Kidney (tissue), 14 donors: ENCODE results near the gene SLC2A10. TPM values are rescaled to one million over a fixed set of nuclear protein-coding genes. Genes with fewer than 3 reads are reported as not detected.

Experiments used
- DNase-seq, 5 donors: peaks; one replicate each; pipeline ENCODE4 v3.0.0-alpha.2; 2013 to 2020
- FAIRE-seq: peaks from 2 replicates; lab custom pipeline; 2012; peaks lifted over from hg19 to GRCh38; lab: Jason Lieb, UNC
- H3K27ac ChIP-seq, 2 donors: one replicate each; pipeline ENCODE4 v1.7.0; 2013; ENCODE audit warnings: low read depth in 2 of 2, low read length in 2 of 2, inconsistent platforms in 1 of 2
- H3K27me3 ChIP-seq: one replicate; pipeline ENCODE4 v1.7.1; 2013; ENCODE audit warnings: low read length, inconsistent platforms; ENCODE audit not compliant: control insufficient read depth, insufficient read depth
- H3K36me3 ChIP-seq, 3 donors: one replicate each; pipeline versions ENCODE4 v1.7.0 to v1.7.1; 2013; ENCODE audit warnings: low read length in 3 of 3, control low read depth in 1 of 3, inconsistent platforms in 1 of 3; ENCODE audit not compliant: insufficient read depth in 3 of 3, control insufficient read depth in 2 of 3
- H3K4me1 ChIP-seq, 3 donors: one replicate each; pipeline versions ENCODE4 v1.7.0 to v1.7.1; 2013; ENCODE audit warnings: low read length in 3 of 3, inconsistent platforms in 1 of 3, low read depth in 1 of 3; ENCODE audit not compliant: control insufficient read depth in 2 of 3, insufficient read depth in 2 of 3
- H3K4me3 ChIP-seq, 3 donors: one replicate each; pipeline versions ENCODE4 v1.7.0 to v1.8.1; 2013; ENCODE audit warnings: low read length in 3 of 3, control low read depth in 1 of 3, inconsistent platforms in 1 of 3
- H3K9ac ChIP-seq, 3 donors: one replicate each; pipeline versions ENCODE4 v1.7.0 to v1.7.1; 2013; ENCODE audit warnings: low read length in 3 of 3, control low read depth in 1 of 3, inconsistent platforms in 1 of 3
- H3K9me3 ChIP-seq, 3 donors: one replicate each; pipeline versions ENCODE4 v1.7.0 to v1.7.1; 2013; ENCODE audit warnings: low read length in 3 of 3, control low read depth in 1 of 3, inconsistent platforms in 1 of 3; ENCODE audit not compliant: control insufficient read depth in 2 of 3, insufficient read depth in 1 of 3
- CTCF ChIP-seq: IDR thresholded peaks from 3 replicates; pipeline ENCODE4 v1.5.1; 2012; ENCODE audit warnings: mild to moderate bottlenecking, moderate library complexity, borderline replicate concordance; ENCODE audit not compliant: insufficient read depth; ENCODE audit errors: extremely low read depth
- intact Hi-C: fragments of 100-400 bp; cut with DNase I; formaldehyde crosslinking; loops from one replicate; pipeline ENCODE4 v1.11.1; 2022
- polyA plus RNA-seq: library from polyadenylated mRNA; stranded (reverse); fragments of 350-450 nt; fragmentation: Illumina TruSeq; extraction: RNeasy Lipid Tissue Mini Kit (QIAGEN cat#74804); gene quantifications from one replicate; pipeline ENCODE4 v1.2.3, GENCODE V29; 2014; ENCODE audit warnings: low read depth, low replicate concordance; ENCODE audit not compliant: insufficient read depth
- total RNA-seq: library from RNA; stranded (reverse); fragmentation: NEBNext Ultra II Directional; extraction: Animal tissue kit (Norgen Biotek cat#: 25700); gene quantifications from one replicate; pipeline ENCODE4 v1.2.1, GENCODE V29; 2021
- donor health status: control.
- donor health status: control.
- donor health status: control.
- donor health status: control.
- donor health status: control.
- donor health status: DM: yes; HTN: yes; CAD: no.
- donor health status: Normal renal cell carcinoma (clear cell type).

Gene SLC2A10
- total and polyA plus RNA-seq, 2 donors from 2014 or later: 3.7 to 7.1 TPM

DNA sequence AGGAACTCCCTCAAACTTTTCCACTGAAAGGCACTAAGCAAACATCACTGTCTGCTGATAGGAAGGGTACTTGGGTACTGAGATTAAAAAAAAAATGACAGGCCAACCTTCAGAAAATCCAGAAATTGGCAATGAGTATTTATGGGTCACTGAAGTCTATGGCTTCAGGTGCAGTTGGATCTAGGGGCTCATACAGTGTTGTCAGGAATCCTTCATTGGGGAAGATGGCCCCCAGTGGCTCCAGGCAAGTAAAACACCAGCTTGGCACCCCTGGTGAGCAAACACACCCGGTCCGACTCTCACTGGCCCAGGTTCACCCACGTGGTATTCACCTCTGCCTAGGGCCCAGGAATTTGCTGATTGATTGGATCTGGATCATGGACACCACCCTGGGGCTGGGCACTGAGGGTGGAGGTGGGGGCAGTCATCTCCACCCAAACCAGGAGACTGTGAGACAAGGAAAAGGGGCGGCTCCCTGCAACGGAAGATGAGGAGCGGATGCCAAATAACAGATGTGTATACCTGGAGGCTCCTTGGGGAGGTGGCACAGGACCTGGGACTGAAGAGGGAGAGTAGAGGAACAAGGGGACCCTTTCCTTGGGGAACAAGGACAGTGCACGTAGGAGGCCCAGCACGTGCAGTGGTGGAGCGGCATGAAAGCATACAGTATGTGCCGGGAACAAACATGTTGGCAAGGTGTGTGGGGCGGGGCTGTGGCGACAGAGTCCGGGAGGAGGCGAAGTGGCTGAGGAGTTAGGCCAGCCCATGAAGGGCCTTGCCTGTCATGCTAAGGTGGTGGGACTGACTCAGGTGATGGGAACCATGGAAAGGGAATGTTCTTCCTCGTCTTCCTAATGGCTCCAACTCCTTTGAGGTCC lies 4.7 kb downstream of the SLC2A10 start:
- no peak overlapping the region for H3K4me3 ChIP-seq
- no peak overlapping the region for H3K27ac ChIP-seq
- DNase-seq (peak in 1 of 5 donors; percentile 46), FAIRE-seq (no peak)
- H3K4me1 ChIP-seq: peaks cover 0 to 5% (median 0%) of the 10 kb centered on the region in 3 donors
- TF ChIP-seq CTCF: no peak
- H3K36me3 ChIP-seq: no peaks in the 10 kb centered on the region
- no peaks in the 10 kb centered on the region for H3K9me3 ChIP-seq
- no peak overlapping the region for H3K9ac ChIP-seq
- no peaks in the 10 kb centered on the region for H3K27me3 ChIP-seq
- intact Hi-C loops: no loop called here

DNA sequence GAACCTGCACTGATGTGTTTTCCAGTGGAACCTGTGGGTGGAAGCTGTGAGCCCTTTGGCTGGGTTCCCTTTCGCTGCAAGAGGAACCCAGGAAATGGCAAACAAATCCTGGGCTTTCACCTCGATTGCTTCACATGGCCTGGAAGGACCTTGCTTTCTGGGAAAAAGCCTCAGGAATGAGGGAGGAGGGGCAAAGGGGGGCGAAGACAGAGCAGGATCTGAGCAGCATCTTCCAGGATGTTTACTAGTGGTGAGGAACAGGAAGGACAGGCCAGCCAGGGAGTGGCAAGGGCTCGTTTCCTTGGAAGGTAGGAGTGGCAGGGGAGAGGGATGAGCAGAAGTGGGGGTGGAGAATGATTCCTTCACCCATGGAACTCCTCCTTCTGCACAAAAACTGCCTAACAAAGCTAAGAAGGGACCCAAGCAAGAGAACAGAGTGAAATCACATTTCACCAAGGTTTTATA lies 5.9 kb downstream of the SLC2A10 start:
- FAIRE-seq (no peak), DNase-seq (peak in 2 of 5 donors; percentile 19 to 51)
- intact Hi-C loops: no loop called here
- Histone ChIP-seq H3K27me3 (no peaks in the 10 kb centered on the region), H3K4me1 (peaks cover 0 to 2% (median 0%) of the 10 kb centered on the region in 3 donors), H3K36me3 (peaks cover 0 to 4% (median 0%) of the 10 kb centered on the region in 3 donors), H3K9ac (no peak overlapping the region), H3K9me3 (peaks cover 0 to 3% (median 0%) of the 10 kb centered on the region in 3 donors), H3K4me3 (no peak overlapping the region), H3K27ac (no peak overlapping the region)
- TF ChIP-seq CTCF: no peak

DNA sequence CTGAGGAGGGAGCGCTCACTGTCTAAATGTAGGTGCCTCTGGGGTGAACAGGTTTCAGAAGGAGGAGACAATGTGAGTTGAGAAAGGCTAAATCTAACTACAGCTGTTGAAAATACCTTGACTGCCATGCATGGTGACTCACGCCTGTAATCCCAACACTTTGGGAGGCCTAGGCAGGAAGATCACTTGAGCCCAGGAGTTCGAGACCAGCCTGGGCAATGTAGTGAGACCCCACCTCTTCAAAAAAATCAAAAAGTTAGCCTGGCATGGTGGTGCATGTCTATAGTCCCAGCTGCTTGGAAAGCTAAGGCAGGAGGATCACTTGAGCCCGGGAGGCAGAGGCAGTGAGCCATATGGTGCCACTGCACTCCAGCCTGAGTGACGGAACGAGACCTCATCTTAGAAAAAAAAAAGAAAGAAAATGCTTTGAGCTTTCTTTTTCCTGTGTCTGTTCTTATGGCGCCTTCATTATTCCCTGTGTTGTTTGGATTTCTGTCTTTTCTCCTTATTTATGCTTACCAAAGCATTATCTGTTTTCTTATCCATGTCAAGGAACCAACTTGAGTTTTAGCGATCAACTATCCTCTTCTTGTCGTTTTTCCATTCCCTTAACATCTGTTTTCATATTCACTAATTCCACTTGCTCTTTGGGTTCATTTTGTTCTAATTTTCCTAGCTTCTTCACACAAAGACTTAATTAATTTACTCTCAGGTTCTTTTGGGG lies 8.5 kb downstream of the SLC2A10 start:
- Histone ChIP-seq H3K36me3 (peaks cover 0 to 4% (median 0%) of the 10 kb centered on the region in 3 donors), H3K9ac (no peak overlapping the region), H3K27me3 (no peaks in the 10 kb centered on the region), H3K4me3 (no peak overlapping the region), H3K9me3 (peaks cover 0 to 5% (median 3%) of the 10 kb centered on the region in 3 donors), H3K27ac (no peak overlapping the region), H3K4me1 (peaks cover 0 to 2% (median 0%) of the 10 kb centered on the region in 3 donors)
- intact Hi-C loops: no loop called here
- TF ChIP-seq CTCF: no peak
- FAIRE-seq (no peak), DNase-seq (no peak)
